ENCODE measurements around the gene MPP3. TPM values are rescaled to one million over a fixed set of nuclear protein-coding genes. Genes with fewer than 3 reads are reported as not detected.

The MPP3 gene
- total RNA-seq, 3 donors from 2014 or later (not counting 1 experiment from before 2014, with no cell fraction given): not detected

GRCh38 chr17:43758497-43759174, 74.3 kb downstream of the MPP3 start, which contains the start of gene SOST:
TSS of gene SOST (minus strand) at chr17:43758791. CDS start at chr17:43758741, 50 bp downstream.
- Histone ChIP-seq H3K27me3 (ENCODE audit: control insufficient read depth, insufficient read depth, low read length) (peaks cover 39% of the 10 kb centered on the region), H3K36me3 (ENCODE audit: control insufficient read depth, insufficient read depth, low read length) (no peaks in the 10 kb centered on the region), H3K4me1 (ENCODE audit: control insufficient read depth, insufficient read depth, low read length) (peaks cover 51% of the 10 kb centered on the region), H3K4me3 (ENCODE audit: low read length) (no peak within 1 kb of the TSS), H3K9me3 (ENCODE audit: control insufficient read depth, insufficient read depth, low read length) (no peaks in the 10 kb centered on the region), H3K27ac (ENCODE audit: low read length) (no peak within 1 kb of the TSS)
- no peak for TF ChIP-seq CTCF (IDR thresholded peaks at IDR 0.05)
- H3K27ac Mint-ChIP-seq: no peak within 1 kb of the TSS
- peaks cover 17 to 30% of the 10 kb centered on the region in 2 donors for H3K4me1 Mint-ChIP-seq
- H3K4me3 Mint-ChIP-seq: no peak within 1 kb of the TSS
- H3K9me3 Mint-ChIP-seq: no peaks in the 10 kb centered on the region
- H3K36me3 Mint-ChIP-seq: no peaks in the 10 kb centered on the region
- peaks cover 32 to 37% of the 10 kb centered on the region in 2 donors for H3K27me3 Mint-ChIP-seq (ENCODE audit: low read depth in 2 of 2)
- intact Hi-C loops (cut with micrococcal nuclease): no loop called here
- DNase-seq (no peak), ATAC-seq (no peak)
- 82% methylated on average over 24 of the region's 24 CpGs for whole genome bisulfite sequencing (ENCODE audit: insufficient coverage)

- 71% methylated on average over 6 of the region's 6 CpGs for whole genome bisulfite sequencing (ENCODE audit: insufficient coverage)
- no peak overlapping the region for H3K27ac ChIP-seq (ENCODE audit: low read length)
- peaks cover 22 to 36% of the 10 kb centered on the region in 2 donors for H3K4me1 Mint-ChIP-seq
- no peak overlapping the region for H3K4me3 Mint-ChIP-seq
- no peaks in the 10 kb centered on the region for H3K9me3 Mint-ChIP-seq
- DNase-seq (no peak), ATAC-seq (no peak)
- intact Hi-C loops (cut with micrococcal nuclease): no loop called here
- no peak overlapping the region for H3K4me3 ChIP-seq (ENCODE audit: low read length)
- no peaks in the 10 kb centered on the region for H3K36me3 Mint-ChIP-seq
- H3K9me3 ChIP-seq (ENCODE audit: control insufficient read depth, insufficient read depth, low read length): no peaks in the 10 kb centered on the region
- peaks cover 56% of the 10 kb centered on the region for H3K4me1 ChIP-seq (ENCODE audit: control insufficient read depth, insufficient read depth, low read length)
- TF ChIP-seq CTCF (IDR thresholded peaks at IDR 0.05): no peak
- H3K27ac Mint-ChIP-seq: no peak overlapping the region
- H3K27me3 Mint-ChIP-seq (ENCODE audit: low read depth in 2 of 2): peaks cover 37 to 38% of the 10 kb centered on the region in 2 donors
- H3K36me3 ChIP-seq (ENCODE audit: control insufficient read depth, insufficient read depth, low read length): no peaks in the 10 kb centered on the region
- peaks cover 39% of the 10 kb centered on the region for H3K27me3 ChIP-seq (ENCODE audit: control insufficient read depth, insufficient read depth, low read length)
Observed at GRCh38 chr17:43758086-43758485, 74.9 kb downstream of the MPP3 start.

GRCh38 chr17:43757171-43757660, 75.7 kb downstream of the MPP3 start:
- H3K4me1 ChIP-seq (ENCODE audit: control insufficient read depth, insufficient read depth, low read length): peaks cover 62% of the 10 kb centered on the region
- Mint-ChIP-seq H3K36me3 (no peaks in the 10 kb centered on the region), H3K4me1 (peaks cover 30 to 44% of the 10 kb centered on the region in 2 donors), H3K4me3 (no peak overlapping the region), H3K27ac (no peak overlapping the region), H3K27me3 (ENCODE audit: low read depth in 2 of 2) (peaks cover 45 to 46% of the 10 kb centered on the region in 2 donors), H3K9me3 (no peaks in the 10 kb centered on the region)
- H3K27me3 ChIP-seq (ENCODE audit: control insufficient read depth, insufficient read depth, low read length): peaks cover 39% of the 10 kb centered on the region
- WGBS (ENCODE audit: insufficient coverage): 64% methylated on average over 6 of the region's 8 CpGs
- no peak overlapping the region for H3K27ac ChIP-seq (ENCODE audit: low read length)
- no peaks in the 10 kb centered on the region for H3K9me3 ChIP-seq (ENCODE audit: control insufficient read depth, insufficient read depth, low read length)
- no peak for ATAC-seq
- intact Hi-C loops (cut with micrococcal nuclease): no loop called here
- no peaks in the 10 kb centered on the region for H3K36me3 ChIP-seq (ENCODE audit: control insufficient read depth, insufficient read depth, low read length)
- DNase-seq: no peak
- no peak for TF ChIP-seq CTCF (IDR thresholded peaks at IDR 0.05)
- H3K4me3 ChIP-seq (ENCODE audit: low read length): no peak overlapping the region
